HG03025 (cell line): ENCODE results near the gene SLC52A1.
A peak's percentile ranks its signal among the peaks of the same experiment; 100 is the strongest.

Experiments
- ATAC-seq: cut with Tn5 transposase; IDR thresholded peaks from one replicate; pipeline ENCODE4 v1.9.1; 2021; ENCODE audit warnings: mild to moderate bottlenecking, moderate library complexity; ENCODE audit not compliant: unreplicated experiment, low FRiP score

The SLC52A1 gene

DNA sequence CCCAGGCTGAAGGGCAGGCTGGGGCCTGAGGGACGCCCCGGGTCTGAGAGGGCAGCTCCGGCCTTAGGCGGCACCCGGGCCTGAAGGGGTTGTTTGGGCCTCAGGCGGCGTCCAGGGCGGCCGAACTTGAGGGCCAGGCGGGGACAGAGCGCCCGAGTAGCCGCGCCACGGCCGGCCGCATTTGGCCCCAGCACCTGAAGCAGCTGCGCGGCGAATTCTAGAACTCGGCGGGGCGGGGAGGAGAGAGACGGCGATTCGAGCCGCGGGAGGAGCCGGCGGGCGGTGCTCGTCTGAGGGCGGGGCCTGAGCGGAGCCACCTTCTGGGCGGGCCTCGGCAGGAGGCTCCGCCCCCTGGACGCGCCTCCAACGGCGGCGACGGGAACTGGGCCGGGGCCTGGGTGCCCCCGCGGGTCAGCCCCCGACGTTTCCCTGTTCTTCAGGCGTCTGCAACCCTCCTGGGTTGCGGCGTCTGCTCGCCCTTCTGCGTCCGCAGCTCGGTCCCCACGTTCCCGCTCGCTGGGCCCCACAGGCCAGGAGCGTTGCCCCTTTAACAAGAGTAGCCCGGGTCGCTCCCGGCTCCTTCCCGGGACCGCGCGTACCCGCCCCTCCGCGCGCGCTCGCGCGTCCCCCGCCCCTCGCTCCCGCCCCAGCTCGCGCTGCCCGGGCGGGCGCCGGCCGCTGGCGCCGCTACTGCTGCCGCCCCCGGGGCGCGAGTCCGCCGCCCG lies 37.8 kb downstream of the SLC52A1 start, which contains the start of the genes INCA1 and KIF1C:
Gene INCA1 (minus strand): TSS at position 221 of the 725 bp plus-strand sequence. CDS start 3,085 bp downstream, outside the sequence.
Gene KIF1C (plus strand): TSS at position 649 of the 725 bp plus-strand sequence. CDS start 2,297 bp downstream, outside the sequence.
- peak; percentile 70 for ATAC-seq

DNA sequence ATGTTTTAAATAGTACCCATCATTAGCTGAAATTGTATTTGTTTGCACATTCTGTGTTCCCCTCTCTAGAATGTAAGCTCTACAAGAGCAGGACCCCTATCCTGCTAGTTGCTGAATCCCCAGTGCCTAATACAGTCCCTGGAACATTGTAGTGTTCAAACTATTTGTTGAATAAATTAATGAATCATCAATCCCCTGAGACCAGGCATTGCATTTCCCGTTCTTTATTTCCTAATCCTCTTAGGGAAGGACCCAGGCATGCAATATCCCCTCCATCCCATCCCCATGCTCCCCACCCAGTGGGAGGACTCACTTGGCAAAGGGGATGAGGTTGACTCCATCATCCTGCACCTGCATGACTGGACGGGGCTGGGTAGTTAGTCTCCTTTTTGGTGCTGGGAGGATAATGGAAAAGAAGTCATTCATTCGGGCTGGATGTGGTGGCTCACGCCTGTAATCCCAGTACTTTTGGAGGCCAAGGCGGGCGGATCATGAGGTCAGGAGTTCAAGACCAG lies 41.1 kb downstream of the SLC52A1 start:
- no peak for ATAC-seq

GRCh38 chr17:4987767-4988567 lies 47.3 kb downstream of the SLC52A1 start:
- no peak for ATAC-seq

- ATAC-seq, result peak; percentile 57
Observed at GRCh38 chr17:4986951-4987766, 48.1 kb downstream of the SLC52A1 start, which contains the start of gene CAMTA2. Gene CAMTA2, minus strand, starts transcription at chr17:4987675. Its CDS starts 1,453 bp downstream, at chr17:4986222.

DNA sequence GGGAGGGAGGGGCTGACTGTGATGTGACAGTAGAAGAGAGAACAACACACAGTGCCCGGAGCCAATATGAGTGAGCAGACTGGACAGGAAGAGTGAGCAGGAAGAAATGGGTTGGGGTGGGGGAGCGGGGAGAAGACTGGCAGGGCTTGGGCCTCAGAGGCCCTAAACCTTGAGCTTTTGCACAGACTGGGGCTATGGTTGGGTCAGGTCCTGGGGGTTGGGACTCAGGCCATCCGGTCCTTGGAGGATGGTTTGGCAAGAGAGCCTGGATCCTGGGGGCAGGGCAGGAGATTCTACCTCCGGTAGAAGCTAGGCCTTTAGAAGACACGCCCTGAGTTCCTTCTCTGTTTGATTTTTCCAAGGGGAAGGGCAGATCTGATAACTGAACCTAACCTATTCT lies 48.8 kb downstream of the SLC52A1 start:
- no peak for ATAC-seq
